Cerebellar cortex (tissue), 1 donor: Measurements from ENCODE around the gene HNRNPU.

Experiments
- DNase-seq: peaks from one replicate; pipeline ENCODE4 v3.0.0-alpha.2; 2015; ENCODE audit warnings: low spot score

The HNRNPU gene

GRCh38 chr1:244862699-244863490, 1.4 kb downstream of the HNRNPU start:
- peak; percentile 91 for DNase-seq

GRCh38 chr1:244862354-244862698, 2.0 kb downstream of the HNRNPU start:
- no peak for DNase-seq

GRCh38 chr1:244861683-244862082, 2.7 kb downstream of the HNRNPU start:
- no peak for DNase-seq

- no peak for DNase-seq
Observed at GRCh38 chr1:244860914-244861610, 3.3 kb downstream of the HNRNPU start.

GRCh38 chr1:244860078-244860477, 4.3 kb downstream of the HNRNPU start:
- no peak for DNase-seq

GRCh38 chr1:244858357-244858756, 6.0 kb downstream of the HNRNPU start:
- no peak for DNase-seq

GRCh38 chr1:244857761-244858160, 6.6 kb downstream of the HNRNPU start:
- DNase-seq, result no peak

- no peak for DNase-seq
Observed at GRCh38 chr1:244854865-244855578, 9.3 kb downstream of the HNRNPU start.

- DNase-seq, result no peak
Observed at GRCh38 chr1:244854166-244854565, 10.2 kb downstream of the HNRNPU start.

GRCh38 chr1:244852694-244853093, 11.6 kb downstream of the HNRNPU start:
- DNase-seq, result no peak

GRCh38 chr1:244851546-244852231, 12.7 kb downstream of the HNRNPU start:
- DNase-seq, result no peak

- no peak for DNase-seq
Observed at GRCh38 chr1:244850896-244851295, 13.4 kb downstream of the HNRNPU start.

GRCh38 chr1:244850099-244850852, 14.1 kb downstream of the HNRNPU start:
- DNase-seq, result no peak

- no peak for DNase-seq
Observed at GRCh38 chr1:244849189-244849866, 15.0 kb downstream of the HNRNPU start.

GRCh38 chr1:244846653-244847052, 17.7 kb downstream of the HNRNPU start:
- no peak for DNase-seq

GRCh38 chr1:244844155-244845121, 19.9 kb downstream of the HNRNPU start:
- no peak for DNase-seq

GRCh38 chr1:244843148-244843978, 21.0 kb downstream of the HNRNPU start:
- DNase-seq, result no peak

- DNase-seq, result no peak
Observed at GRCh38 chr1:244841273-244841927, 22.9 kb downstream of the HNRNPU start.
